HG03280 (cell line): Measurements from ENCODE around the gene RAB1B.
A peak's percentile ranks its signal among the peaks of the same experiment; 100 is the strongest.
"Not testable (repeated sequence)": the region's sequence is repeated elsewhere in the genome, so short reads cannot be mapped to it uniquely, and the experiment has no call there.

Experiments used
- ATAC-seq: cut with Tn5 transposase; IDR thresholded peaks from one replicate; pipeline ENCODE4 v1.9.1; 2021; ENCODE audit warnings: mild to moderate bottlenecking, moderate library complexity; ENCODE audit not compliant: unreplicated experiment

The RAB1B gene

DNA sequence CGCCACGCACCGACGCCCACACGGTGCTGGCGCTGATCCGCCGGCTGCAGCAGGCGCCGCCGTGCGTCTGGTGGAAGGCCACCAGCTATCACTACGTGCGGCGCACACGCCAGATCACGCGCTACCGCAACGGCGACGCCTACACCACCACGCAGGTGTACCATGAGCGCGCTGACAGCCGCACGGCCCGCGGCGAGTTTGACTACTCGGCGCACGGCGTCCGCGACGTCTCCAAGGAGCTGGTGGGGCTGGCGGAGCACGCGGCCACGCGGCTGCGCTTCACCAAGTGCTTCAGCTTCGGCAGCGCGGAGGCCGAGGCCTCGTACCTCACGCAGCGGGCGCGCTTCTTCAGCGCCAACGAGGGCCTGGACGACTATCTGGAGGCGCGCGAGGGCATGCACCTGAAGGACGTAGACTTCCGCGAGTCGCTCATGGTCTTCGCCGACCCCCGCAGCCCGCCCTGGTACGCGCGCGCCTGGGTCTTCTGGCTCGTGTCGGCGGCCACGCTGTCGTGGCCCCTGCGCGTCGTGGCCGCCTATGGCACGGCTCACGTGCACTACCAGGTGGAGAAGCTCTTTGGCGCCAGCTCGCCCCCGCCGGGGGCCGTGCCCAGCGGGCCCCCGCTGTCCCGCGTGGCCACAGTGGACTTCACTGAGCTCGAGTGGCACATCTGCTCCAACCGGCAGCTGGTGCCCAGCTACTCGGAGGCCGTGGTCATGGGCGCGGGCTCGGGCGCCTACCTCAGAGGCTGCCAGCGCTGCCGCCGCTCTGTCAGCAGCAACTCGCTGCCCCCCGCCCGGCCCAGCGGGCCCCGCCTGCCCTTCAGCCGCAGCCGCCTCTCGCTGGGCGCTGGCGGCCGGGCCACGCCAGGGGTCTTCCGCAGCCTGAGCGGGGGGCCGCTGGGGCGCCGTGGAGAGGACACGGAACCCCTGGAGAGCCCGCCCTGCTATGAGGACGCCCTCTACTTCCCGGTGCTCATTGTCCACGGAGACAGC, 26.5 kb downstream of the RAB1B start:
- no peak for ATAC-seq

DNA sequence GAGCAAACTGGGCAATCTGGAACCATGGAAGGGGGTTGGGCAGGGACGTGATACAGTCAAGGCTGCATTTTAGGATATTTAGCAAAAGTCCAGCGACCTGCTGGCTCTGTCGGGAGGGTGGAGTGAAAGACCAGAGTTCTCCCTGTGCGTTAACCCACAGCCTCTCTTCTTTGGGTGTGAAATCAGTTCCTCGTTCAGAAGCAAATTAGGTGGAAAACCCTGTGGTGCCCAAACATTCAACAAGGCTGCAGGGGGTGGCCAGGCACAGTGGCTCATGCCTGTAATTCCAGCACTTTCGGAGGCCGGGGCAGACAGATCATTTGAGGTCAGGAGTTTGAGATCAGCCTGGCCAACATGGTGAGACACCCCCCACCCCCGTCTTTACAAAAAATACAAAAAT, 29.2 kb downstream of the RAB1B start:
- no peak for ATAC-seq

DNA sequence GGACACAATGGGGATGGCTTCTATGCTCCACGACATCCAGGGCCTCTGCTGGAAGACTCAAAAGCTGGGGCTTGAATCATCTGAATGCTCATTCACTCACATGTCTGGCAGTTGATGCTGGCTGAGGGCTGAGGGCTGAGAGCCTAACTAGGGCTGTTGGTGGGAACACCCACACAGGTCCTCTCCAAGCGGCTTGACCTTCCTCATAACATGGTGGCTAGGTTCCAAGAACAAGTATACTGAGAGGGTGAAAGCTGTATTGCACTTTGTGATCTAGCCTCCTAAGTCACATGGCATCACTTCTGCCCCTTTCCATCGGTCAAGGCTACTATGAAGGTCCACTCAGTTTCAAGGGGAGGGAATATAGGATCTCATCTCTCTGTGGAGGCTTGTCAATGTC, 30.7 kb downstream of the RAB1B start:
- no peak for ATAC-seq

DNA sequence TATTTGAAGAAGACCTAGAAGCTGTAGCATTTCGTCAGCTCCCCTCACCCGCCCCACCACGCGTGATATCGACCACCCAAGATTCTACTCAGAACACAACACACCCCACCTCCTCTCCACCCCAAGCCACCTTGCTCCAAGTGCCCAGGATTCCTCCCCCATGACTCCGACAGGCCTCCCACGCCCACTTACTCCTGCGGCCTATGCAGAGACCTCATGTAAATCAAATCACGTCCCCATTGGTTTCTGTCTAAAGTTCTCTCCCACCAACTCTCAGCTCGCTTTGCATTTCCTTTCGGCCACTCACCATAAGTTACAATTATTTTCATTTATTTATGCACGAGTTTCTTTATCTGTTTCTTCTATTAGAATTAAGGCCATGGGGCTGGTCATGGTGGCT, 34.2 kb downstream of the RAB1B start:
- ATAC-seq, result no peak

DNA sequence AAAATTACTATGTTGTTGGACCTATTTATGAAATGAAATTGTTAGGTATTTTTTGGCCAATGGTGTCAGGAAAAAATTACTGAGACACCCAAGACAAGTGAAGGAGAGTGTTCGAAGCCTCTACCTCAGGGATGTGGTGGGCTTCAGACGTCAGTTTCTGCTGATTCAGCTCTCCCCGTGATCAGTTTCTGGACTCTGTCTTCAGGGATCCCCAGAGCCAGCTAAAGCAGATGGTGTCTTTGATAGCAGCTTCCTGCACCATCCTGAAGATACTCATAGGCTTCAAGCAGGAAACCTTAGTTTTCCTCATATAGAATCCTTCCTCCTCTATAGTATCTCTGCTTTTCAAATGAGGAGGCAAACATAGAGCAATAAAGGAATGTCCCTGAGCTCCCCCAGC, 41.0 kb downstream of the RAB1B start:
- ATAC-seq, result no peak

DNA sequence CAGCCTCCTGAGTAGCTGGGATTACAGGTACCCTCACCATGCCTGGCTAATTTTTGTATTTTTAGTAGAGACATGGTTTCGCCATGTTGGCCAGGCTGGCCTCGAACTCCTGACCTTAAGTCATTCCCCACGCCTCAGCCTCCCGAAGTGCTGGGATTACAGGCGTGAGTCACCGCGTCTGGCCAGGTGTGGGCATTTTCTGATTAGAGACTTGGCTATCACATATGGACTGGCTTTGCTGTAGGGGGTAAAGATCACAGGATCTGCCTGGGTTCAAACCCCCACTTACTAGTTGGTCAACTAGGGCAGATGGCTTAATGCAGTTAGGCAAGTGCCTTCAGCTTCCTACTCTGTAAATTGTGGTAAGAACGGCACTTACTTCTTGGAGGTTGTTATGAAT, 41.9 kb downstream of the RAB1B start:
- ATAC-seq, result no peak

DNA sequence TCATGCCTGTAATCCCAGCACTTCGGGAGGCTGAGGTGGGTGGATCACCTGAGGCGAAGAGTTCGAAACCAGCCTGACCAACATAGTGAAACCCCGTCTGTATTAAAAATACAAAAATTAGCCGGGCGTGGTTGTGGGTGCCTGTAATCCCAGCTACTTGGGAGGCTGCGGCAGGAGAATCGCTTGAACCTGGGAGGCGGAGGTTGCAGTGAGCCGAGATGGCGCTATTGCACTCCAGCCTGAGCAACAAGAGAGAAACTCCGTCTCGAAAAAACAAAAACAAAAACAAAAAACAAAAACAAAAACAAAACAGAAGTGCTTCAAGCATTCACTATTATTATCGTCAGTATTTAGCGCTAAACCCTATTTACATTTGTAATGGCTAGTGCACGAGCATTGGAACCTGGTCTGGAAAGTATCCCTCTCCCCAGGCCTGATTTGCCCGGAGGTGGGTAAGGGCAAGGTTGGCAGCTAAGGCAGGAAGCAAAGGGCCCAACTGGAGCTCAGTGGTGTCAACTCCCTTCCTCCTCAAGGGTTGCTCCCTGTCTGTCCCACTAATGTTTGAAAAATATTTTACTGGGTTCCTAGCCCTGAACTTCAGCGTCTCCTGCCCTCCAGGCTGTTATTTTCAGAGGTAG, 42.5 kb downstream of the RAB1B start:
- ATAC-seq, result not testable (repeated sequence)

DNA sequence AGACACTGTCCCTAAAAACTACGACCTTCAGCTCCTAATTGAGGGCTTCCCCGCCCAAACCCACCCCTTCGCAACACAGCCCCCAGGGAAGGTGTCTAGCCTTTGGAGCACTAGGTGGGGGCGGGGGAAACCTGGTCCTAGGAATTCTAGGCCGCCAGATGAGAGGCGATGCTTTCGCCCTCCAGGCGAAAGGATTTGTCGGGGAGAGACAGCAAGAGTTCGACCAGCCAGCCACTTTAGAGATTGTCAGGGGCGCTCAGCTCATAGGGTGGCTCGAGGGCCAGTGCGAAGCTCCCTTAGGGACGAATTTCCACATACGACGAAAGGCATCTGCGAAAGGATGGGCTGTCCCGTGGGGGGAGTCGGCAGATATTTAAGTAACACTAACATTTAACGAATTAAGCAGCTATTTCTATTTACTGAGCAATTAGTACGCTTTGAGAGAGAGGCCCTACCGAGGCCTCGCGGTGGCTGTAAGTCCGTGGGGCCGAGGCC, 43.1 kb downstream of the RAB1B start:
- ATAC-seq, result no peak

DNA sequence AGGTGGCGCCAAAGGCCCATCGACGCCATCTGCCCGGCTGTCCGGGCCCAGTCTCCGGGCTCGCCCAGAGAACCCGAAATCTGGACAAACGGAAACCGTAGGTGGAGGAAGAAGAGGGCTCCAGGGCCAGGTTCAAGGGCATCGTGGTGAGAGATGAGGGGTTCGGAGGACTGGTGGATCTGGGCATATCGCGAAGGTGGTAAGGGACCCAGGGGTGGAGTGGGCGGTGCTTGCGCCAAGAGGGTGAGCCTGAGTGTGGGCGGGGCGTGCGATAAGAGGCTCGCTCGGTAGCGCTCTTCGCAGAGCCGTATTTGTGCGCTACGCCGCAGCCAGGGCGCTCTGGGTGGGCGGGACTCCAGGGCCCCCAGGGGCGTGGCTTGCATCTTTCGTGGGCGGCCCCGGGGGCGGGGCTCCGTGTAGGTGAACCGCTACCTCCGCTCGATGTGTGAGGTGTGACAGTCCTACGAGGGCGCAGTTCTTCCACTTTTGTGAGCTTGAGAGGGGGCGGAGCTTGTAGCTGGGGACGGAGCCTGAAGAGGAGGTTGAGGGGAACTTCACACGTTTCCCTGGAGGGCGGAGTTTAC, 43.6 kb downstream of the RAB1B start:
- ATAC-seq, result peak; percentile 72

DNA sequence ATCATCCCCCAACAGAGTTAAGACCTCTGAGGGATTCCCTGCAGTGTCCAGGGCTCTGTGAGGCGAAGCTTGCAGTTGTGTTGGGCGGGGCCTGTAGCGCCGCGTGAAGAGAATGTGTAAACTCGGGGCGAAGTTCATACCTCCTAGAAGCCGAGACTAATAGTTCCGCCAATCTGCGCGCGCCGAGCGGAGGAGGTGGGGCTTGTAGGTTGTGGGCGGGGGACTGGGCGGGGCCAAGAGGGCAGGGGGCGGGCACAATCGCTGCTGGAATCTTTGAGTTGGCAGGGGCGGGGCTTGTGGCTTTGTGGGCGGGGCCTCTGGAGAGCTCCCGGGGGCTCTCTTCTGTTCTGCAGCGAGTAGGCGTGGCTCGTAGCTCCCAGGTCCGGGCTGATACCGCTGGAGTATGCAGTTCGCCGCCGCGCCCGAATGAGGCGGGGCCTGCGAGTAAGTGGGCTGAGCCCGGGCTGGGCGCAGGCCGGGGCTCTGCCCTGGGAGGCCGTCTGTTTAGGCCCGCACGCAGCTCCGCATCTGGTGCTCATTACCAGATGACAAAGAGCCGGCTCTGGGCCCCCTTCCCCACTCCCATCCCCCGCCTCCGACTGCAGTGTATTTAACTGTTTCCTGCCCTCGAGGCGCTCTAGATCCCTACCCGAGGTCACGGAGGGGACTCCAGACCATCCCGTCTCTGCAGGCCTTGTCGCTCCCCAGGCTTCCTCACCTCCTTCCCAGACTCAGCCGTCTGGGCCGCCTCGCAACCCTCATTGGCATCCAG, 44.3 kb downstream of the RAB1B start:
- ATAC-seq, result peak; percentile 58

DNA sequence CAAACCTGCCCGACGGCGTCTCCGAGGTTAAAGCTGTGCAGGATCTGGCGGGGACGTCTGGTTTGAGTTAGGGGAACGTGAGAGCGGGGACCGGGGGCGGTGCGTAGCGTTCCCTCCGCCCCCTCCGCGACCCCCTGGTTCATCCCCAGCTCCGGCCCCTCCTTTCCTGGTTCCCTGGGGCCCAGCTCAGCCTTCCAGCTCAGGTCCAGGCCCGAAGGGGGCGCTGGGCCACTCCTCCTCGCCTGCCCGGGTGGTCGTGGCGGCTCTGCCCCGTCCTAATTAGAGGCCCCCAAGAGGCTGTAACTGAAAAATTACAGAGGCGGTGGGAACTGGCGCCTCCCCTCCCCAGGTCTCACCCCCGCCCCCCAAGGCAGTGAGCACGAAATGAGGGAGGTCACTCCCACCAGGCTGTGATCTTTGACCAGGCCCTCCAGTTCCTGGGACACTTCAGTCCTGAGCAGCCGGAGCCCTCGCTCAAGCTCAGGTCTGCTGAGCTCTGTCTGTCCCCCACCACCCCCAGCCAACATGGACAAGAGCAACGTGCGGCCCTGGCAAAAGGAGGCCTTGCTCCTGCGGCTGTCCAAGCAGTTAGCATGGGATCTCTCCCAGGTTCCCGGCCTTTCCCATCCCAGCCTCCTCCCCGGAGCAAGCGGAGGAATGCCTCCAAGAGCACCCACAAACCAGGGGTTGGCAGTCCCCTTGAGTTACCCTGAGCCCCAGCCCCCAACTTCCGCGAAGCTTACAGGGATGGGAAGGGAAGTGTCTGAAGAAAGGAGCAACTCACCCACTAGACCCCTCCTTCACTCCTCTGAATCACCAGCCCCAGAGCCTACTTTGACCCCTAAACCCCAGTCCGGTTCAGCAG, 45.1 kb downstream of the RAB1B start:
- no peak for ATAC-seq

DNA sequence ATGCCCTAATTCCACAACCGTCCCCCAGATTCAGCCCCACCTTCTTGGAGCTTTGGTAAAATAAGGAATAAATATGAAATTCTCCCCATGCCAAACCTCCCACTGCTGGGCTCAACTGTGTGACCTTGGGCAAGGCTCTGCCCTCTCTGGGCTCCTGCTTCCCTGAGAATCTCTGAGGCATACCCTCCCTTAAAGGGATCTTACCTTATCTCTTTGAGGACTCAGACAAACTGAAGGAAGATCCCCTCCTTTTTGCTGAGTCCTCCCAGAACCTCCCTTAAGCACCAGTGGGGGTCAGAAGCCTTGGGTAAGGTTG, 45.7 kb downstream of the RAB1B start:
- ATAC-seq, result no peak

DNA sequence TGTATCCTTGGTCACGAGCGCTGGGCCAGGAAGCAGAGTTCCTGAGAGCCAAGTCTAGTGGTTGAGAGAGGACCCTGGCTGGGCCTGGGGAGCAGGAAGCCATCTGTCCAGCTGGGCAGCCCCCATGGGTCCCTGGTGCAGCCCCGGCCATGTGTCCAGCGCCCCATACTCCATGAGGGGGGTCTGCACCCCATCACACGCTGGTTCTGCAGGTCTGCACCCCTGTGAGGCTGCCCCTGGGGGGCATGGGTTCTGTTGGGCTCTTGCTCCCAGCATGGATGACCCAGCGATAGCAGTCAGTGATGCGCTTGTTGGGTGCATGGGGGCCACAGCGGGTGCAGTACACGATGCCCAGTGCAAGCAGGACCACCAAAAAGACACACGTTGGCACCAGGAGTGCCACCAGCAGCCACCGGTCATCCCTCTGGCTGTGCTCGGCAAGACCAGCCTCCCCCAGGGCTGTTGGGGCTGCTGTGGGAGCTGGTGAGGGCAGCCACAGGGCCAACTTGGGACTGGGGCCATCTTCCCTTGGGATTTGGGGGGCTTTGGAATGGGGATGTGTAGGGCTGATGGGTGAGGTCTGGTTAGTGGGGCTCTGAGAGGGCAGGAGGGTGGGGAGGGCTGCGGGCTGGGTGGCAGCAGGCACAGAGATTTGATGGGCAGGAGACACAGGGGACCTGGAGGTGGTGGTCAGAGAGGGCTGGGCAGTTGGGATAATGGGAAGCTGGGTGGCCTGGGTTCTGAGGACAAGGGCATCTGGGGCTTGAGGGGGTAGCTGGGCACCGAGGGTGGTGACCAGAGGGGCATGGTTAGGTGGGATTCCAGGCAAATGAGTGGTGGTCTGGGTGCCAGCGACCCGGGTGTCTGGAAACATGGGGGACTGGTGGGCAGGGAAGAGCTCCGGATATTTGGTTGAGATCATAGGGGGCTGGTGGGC, 46.4 kb downstream of the RAB1B start:
- ATAC-seq, result no peak

DNA sequence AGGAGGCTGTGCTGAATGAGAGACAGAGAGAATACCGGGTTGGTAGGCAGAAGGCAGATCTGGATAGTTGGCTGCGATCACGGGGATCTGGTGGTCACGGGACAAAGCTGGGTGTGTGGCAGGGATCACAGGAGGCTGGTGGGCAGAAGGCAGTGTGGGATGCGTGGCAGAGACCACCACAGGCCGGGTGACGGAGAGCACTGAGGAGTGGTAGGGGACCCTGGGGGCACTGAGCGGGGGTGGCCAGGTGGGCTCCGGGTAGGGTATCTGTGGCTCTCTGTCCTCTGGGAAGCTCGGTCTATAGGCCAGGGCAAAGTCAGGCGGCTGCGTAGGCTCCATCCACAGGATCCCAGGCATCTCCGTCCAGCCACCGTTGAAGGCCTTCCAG, 47.1 kb downstream of the RAB1B start:
- ATAC-seq, result no peak

DNA sequence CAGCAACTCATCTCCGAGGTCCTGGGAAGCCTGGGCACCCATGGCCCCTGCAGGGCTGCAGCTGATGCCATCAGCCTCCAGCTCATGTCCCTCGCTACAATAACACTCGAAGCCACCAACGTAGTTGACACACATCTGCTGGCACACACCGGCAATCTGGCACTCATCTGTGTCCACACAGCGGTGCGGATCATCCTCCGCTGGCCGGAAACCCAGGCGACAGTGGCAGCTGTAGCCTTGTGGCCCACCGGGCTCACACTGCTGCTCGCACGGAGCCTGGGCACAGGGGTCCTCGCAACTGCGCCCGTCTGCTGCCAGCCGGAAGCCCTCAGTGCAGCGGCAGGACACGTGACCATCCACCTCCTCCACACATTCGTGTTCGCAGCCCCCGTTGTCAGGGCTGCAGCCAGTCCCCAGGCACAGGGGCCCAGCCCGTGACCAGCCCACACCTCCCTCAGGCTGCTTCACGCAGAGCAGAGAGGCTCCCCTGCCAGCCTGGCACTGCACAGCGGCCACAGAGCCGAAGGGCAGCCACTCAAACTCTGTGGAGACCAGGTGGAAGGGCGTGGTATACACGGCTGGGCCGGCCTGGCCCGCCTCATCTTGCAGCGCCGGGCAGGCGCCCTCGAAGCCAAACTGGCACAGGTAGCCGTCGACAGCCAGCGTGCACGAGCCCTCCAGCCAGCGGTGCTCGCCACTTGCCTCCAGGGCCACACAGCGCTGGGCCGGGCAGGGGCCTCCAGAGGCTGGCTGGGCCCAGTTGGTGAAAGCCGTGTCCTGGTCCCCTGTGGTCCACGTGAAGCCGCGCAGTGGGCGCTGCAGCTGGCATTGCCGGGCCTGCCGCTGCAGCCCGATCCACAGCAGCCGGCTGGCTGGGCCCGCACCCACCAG, 47.7 kb downstream of the RAB1B start:
- no peak for ATAC-seq

DNA sequence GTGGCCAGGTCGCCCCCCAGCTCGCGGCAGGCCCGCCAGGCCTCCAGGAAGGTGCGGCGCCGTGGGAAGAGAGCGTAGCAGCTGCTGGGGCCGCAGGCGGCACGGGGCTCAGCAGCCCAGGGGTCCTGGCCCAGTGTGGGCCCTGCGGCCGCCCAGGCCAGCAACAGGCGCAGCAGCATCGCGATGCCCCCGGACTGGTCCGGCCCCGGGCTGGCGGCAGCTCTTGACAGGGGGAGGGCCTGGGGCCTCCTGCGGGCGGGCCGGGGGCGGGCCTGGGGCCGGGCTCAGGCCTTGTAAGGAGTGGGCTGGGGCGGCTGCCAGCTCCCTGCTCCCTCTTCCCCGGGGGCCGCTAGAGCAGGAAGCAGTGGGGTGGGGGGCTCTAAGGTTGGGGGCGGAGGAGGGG, 48.4 kb downstream of the RAB1B start, which contains the start of gene CD248:
CD248 (minus strand) TSS at position 196 of the 403 bp plus-strand sequence; CDS start at position 179, 17 bp downstream.
- no peak for ATAC-seq

DNA sequence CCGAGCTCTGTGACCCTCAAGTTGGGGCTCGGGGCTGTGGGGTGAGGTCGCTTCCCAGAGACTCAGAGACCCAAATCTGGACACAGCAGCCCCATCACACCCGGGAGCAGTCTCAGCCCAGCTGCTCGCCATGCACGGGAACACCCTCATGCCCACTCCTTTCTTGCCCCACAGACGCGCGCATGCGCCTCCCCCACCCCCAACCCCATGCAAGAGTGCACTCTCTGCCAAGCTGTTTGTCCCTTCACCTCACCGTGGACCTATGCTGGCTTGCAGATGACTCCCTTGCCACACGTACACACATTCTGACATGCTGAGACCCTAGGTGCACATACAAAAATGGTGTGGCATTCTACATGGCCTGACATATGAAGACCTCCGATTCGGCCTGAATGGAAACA, 48.9 kb downstream of the RAB1B start:
- no peak for ATAC-seq
